Esophagus squamous epithelium (tissue), 5 donors: ENCODE results near the gene RNF126. TPM values are rescaled to one million over a fixed set of nuclear protein-coding genes. Genes with fewer than 3 reads are reported as not detected.

Experiments used
- DNase-seq: peaks from one replicate; lab custom pipeline; 2025; lab: John Stamatoyannopoulos, UW
- H3K27ac ChIP-seq, 4 donors: fragments of 200-600 bp; sonication (generic); one replicate each; pipeline ENCODE4 v1.5.1; 2016 to 2019; ENCODE audit warnings: mild to moderate bottlenecking in 1 of 4
- H3K27me3 ChIP-seq, 4 donors: fragments of 200-600 bp; sonication (generic); 1 replicate in 3 of 4; 2 replicates in 1 of 4; pipeline versions ENCODE4 v1.5.1 to v1.6.0; 2017 to 2021; ENCODE audit warnings: antibody characterized with exemption in 1 of 4
- H3K36me3 ChIP-seq, 3 donors: fragments of 200-600 bp; sonication (generic); one replicate each; pipeline ENCODE4 v1.5.1; 2016 to 2019
- H3K4me1 ChIP-seq, 3 donors: fragments of 200-600 bp; sonication (generic); one replicate each; pipeline ENCODE4 v1.5.1; 2017 to 2019
- H3K4me3 ChIP-seq, 4 donors: fragments of 200-600 bp; sonication (generic); 1 replicate in 3 of 4; 2 replicates in 1 of 4; pipeline ENCODE4 v1.5.1; 2016 to 2019; ENCODE audit warnings: mild to moderate bottlenecking in 2 of 4, moderate library complexity in 1 of 4
- H3K9me3 ChIP-seq, 3 donors: fragments of 200-600 bp; sonication (generic); one replicate each; pipeline ENCODE4 v1.5.1; 2016 to 2019
- CTCF ChIP-seq, 6 experiments: fragments of 450-650 bp in 4 of 6; fragments of 200-600 bp in 2 of 6; sonication (generic) in 2 of 6; IDR thresholded peaks; one replicate each; pipeline ENCODE4 v1.5.1; 2016 to 2019; ENCODE audit warnings: antibody characterized with exemption in 6 of 6, mild to moderate bottlenecking in 4 of 6, moderate library complexity in 4 of 6
- POLR2A ChIP-seq, 4 donors: fragments of 450-650 bp; IDR thresholded peaks; one replicate each; pipeline ENCODE4 v1.6.1; 2017; ENCODE audit warnings: antibody characterized with exemption in 4 of 4, mild to moderate bottlenecking in 4 of 4, moderate library complexity in 3 of 4
- WGBS, 2 donors: methylation state at CpG; one replicate each; pipeline ENCODE4 v1.1.5; 2018; 5-methylcytosine and 5-hydroxymethylcytosine counted together
- intact Hi-C: fragments of 100-400 bp; cut with DNase I; formaldehyde crosslinking; loops from one replicate; pipeline ENCODE4 v1.15.0; 2022
- total RNA-seq, 4 donors: library from RNA; depleted of rRNA; stranded (reverse); fragments of >200 nt; gene quantifications; one replicate each; pipeline ENCODE4 v1.1.0, GENCODE V29; 2016
- donor health status: DM: yes; HTN: yes; CAD: no.

Gene RNF126
- total RNA-seq, 4 donors from 2014 or later, result 82.1 to 118 (median 98.4) TPM

DNA sequence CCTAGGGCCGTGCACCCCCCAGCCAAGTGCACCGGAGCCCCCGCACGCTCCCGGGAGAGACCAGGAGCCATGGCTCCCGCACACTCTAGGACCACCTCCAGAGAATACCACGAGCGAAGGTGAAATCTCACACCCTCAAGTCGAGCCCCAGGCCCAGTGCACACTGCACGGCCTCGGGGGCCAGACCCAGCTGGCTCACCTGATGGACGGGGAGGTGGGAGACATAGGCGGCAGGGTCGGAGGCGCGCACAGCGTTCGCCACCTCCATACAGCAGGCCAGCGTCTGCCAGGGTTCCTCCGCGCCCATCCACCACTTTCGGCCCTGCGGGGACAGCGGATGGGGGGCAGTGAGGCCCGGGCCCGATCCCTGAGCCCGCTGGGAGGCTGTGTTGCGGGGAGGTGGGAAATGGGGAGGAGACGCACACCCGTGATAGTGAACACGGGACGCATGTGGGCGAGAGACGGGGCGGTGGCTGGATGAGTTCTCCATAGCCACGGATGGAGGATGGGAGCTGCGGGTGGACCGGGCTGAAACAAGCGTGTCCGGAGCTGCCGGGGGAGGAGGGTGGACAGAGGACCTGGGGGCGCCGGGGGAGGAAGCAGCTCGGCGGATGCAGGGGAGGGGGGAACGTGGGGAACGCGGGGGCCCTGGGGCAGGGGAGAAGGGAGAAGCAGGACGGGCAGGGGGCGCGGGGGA, 42.7 kb downstream of the RNF126 start:
- no peak for TF ChIP-seq POLR2A (IDR thresholded peaks at IDR 0.05)
- no peak for TF ChIP-seq CTCF (IDR thresholded peaks at IDR 0.05)
- H3K27ac ChIP-seq, result no peak overlapping the region
- no peaks in the 10 kb centered on the region for H3K9me3 ChIP-seq
- peaks cover 0 to 16% (median 0%) of the 10 kb centered on the region in 4 donors for H3K27me3 ChIP-seq
- DNase-seq, result no peak
- intact Hi-C loops, result no loop called here
- H3K4me3 ChIP-seq, result no peak overlapping the region
- WGBS, 2 donors, result 94 to 97% methylated on average over 13 to 14 of the region's 51 CpGs
- H3K36me3 ChIP-seq, result peaks cover 34 to 88% (median 51%) of the 10 kb centered on the region in 3 donors
- peaks cover 0 to 20% (median 9%) of the 10 kb centered on the region in 3 donors for H3K4me1 ChIP-seq

- no peak overlapping the region for H3K27ac ChIP-seq
- intact Hi-C loops, result no loop called here
- no peak overlapping the region for H3K4me3 ChIP-seq
- peaks cover 34 to 79% (median 51%) of the 10 kb centered on the region in 3 donors for H3K36me3 ChIP-seq
- peaks cover 0 to 19% (median 0%) of the 10 kb centered on the region in 4 donors for H3K27me3 ChIP-seq
- H3K4me1 ChIP-seq, result peaks cover 0 to 20% (median 9%) of the 10 kb centered on the region in 3 donors
- DNase-seq, result no peak
- 95% methylated on average over 4 to 32 of the region's 47 CpGs for WGBS, 2 donors
- H3K9me3 ChIP-seq, result no peaks in the 10 kb centered on the region
- TF ChIP-seq CTCF (IDR thresholded peaks at IDR 0.05) (no peak), POLR2A (IDR thresholded peaks at IDR 0.05) (no peak)
These were observed 43.6 kb downstream of the RNF126 start for GRCh38 chr19:619286-620002.

DNA sequence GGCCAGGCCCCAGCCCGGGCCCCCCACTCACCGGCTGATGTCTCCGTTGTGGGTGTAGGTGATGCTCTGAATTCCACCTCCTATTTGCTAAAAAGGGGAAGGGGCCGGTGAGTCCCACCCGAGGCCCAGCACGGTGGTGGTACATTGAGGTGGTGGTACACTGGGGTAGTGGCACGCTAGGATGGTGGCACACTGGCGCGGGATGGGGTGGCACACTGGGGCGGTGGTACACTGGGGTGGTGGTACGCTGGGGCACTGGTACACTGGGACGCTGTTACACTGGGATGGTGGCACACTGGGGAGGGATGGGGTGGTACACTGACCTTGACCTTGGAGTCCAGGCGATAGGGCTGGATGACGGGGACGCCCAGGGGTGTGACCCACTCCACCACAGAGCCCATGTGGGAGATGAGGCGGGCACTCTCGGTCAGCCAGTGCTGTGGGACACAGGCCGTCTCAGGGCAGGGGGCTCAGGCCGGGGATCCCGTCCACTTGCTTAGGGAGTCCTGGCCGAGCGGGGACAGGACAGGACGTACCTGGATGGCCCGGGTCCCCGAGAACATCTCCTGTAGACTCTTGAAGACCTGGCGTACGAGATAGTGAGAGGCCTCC, 44.2 kb downstream of the RNF126 start:
- Histone ChIP-seq H3K4me1 (peaks cover 0 to 20% (median 9%) of the 10 kb centered on the region in 3 donors), H3K27ac (no peak overlapping the region), H3K27me3 (peaks cover 0 to 19% (median 0%) of the 10 kb centered on the region in 4 donors), H3K9me3 (no peaks in the 10 kb centered on the region), H3K36me3 (peaks cover 34 to 72% (median 51%) of the 10 kb centered on the region in 3 donors), H3K4me3 (no peak overlapping the region)
- no peak for DNase-seq
- intact Hi-C loops, result no loop called here
- no peak for TF ChIP-seq CTCF (IDR thresholded peaks at IDR 0.05)
- no peak for TF ChIP-seq POLR2A (IDR thresholded peaks at IDR 0.05)
- 91 to 98% methylated on average over 14 to 17 of the region's 27 CpGs for WGBS, 2 donors

DNA sequence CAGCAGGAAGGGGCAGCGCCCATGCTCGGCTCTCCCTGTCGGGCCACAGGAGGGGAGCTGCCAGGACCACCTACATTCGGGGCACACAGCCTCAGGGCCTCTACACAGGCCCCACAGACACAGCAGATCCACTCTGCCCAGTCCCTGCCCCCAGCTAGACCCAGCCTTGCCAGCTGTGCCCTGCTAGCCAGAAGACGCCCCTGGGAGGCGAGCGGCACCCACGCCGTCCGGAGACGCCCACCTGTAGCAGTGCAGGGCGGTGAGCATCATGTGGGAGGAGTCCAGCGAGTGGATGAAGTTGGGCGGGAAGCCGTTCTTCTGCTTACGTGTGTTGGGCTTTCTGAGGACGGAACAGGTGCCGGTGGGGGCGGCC, 44.8 kb downstream of the RNF126 start:
- WGBS, 2 donors, result 94 to 95% methylated on average over 3 to 6 of the region's 19 CpGs
- intact Hi-C loops, result no loop called here
- no peak for DNase-seq
- no peak overlapping the region for H3K27ac ChIP-seq
- H3K9me3 ChIP-seq, result no peaks in the 10 kb centered on the region
- TF ChIP-seq CTCF (IDR thresholded peaks at IDR 0.05), result no peak
- H3K4me1 ChIP-seq, result peaks cover 0 to 16% (median 9%) of the 10 kb centered on the region in 3 donors
- H3K4me3 ChIP-seq, result no peak overlapping the region
- peaks cover 34 to 67% (median 51%) of the 10 kb centered on the region in 3 donors for H3K36me3 ChIP-seq
- H3K27me3 ChIP-seq, result peaks cover 0 to 21% (median 0%) of the 10 kb centered on the region in 4 donors
